NCI-H69 (cell line): ENCODE data around the gene PLEKHA5.
"Not testable (repeated sequence)": the region's sequence is repeated elsewhere in the genome, so short reads cannot be mapped to it uniquely, and the experiment has no call there.

Source experiments
- DNase-seq: peaks from one replicate; lab custom pipeline; 2025; lab: John Stamatoyannopoulos, UW

The PLEKHA5 gene

DNA sequence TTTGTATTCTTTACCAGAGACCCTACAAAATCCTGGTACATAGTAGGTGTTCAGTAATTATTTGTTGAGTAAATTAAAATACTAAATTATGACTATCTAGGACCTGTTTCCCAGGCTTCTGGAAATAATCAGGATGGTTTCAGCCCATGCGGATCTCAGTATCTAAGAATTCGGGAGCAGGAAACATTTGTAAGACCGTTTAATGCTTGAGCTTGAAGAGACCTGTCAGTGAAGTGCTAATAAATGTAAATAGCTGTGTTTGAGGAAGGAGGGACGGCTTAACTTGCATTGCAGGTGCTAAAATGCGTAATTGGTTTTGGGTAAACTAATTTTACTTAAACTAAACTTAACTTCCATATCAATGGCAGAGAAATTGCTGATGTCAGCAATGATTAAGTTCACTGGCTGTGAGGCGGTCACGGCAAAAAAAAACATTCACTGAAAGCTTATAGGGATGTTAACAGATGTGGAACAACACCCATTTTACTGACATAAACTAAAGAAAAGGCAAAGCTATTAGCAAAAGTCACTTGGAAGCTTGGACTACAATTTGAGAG lies 281.2 kb downstream of the PLEKHA5 start:
- no peak for DNase-seq

DNA sequence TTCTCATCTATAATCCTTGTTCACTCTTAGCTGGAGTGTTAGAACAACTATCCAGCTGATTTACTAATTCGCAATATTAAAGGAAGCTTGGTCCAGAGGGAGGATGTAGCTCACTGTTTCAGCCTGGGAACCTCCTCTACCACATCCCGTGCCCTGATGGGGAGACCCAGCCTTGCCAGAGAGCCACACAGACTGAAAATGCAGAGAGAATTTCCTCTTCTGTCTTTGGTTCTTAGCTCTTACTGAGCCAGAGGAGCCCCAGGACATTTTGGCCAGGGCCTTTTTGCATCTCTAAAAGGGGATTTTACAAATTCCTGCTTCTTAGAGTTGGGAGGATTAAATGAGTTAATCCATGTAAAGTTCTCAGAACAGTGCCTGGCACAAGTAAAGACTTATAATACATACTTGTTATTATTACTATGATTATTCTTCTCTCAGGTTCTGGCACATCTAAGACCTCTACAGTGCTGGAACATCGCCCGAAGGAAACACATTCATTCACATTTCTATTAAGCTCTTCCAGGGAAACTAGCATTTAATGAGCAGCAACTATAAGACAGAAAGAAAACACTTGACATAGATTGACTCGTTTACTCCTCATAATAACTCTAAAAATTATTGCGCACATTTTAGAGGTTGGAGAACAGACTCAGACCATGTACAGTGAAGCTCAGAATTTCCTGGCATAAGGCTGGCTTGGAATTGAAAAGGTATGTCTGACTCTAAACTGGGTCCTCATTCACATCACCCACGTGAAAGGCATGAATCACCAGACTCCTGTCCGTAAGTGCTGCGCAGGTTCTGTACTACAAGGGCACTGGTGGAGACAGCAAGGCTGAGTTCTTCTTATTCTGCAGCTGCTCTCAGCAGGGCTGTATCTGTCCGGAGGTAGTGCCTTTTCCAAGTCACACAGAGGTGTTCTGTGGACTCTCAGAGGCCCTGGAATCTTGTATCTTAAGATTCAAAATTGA lies 282.0 kb downstream of the PLEKHA5 start:
- no peak for DNase-seq

DNA sequence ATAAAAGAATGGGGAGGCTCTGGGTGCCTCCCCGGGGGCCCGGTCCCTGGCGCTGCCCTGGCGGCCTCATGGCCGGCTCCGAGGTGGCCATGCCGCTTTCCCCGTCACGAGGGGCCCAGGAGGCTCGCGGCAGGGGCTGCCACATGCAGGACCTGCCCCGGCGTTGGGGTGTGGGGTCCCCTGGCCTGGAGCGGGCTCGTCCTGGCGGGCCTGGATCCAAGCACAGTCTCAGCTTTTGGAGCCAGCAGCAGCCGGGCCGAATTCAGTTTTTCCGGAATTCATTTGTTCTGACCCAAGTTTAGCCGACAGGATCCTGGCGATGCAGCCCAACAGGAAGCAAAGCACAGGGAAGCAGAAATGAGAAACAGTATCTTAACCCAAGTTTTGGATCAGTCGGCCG lies 283.3 kb downstream of the PLEKHA5 start:
- no peak for DNase-seq

DNA sequence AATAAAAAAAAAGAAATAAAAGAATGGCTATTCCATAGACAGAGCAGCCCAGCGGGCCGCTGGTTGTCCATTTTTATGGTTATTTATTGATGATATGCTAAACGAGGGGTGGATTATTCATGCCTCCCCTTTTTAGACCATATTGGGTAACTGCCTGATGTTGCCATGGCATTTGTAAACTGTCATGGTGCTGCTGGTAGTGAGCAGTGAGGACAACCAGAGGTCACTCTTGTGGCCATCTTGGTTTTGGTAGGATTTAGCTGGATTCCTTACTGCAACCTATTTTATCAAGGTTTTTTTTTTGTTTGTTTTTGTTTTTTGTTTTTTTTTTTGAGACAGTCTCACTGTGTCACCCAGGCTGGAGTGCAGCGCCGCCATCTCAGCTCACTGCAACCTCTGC lies 284.0 kb downstream of the PLEKHA5 start:
- not testable (repeated sequence) for DNase-seq

DNA sequence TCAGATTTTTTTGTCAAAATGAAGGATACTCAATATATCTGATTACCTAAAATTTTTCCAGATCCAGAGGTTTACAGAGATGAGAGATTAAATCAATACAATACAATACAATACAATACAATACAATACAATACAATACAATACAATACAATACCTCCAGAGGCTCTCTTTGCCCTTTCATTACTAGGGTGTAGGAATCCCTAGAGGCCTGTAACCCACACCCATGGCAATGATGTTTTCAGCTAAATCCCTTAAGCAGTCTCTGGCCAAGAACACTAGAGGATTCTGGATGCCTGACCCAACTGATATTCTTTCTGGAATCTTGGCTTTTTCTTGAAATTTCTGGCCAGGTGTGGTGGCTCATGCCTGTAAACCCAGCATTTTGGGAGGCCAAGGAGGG lies 286.0 kb downstream of the PLEKHA5 start:
- no peak for DNase-seq

DNA sequence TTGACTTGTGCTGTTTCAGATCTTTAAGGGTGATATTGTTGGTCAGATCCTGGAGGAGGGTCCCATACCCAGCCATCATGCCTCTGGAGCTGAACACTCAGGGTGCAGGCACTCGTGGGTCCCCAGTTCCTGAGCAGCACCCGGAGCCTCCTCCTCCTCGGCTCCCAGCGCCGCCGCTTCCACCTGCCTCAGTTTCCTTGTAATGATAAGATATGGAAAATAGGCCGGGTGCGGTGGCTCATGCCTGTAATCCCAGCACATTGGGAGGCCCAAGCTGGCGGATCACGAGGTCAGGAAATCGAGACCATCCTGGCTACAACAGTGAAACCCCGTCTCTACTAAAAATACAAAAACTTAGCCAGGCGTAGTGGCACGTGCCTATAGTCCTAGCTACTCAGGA lies 289.6 kb downstream of the PLEKHA5 start:
- DNase-seq = no peak

DNA sequence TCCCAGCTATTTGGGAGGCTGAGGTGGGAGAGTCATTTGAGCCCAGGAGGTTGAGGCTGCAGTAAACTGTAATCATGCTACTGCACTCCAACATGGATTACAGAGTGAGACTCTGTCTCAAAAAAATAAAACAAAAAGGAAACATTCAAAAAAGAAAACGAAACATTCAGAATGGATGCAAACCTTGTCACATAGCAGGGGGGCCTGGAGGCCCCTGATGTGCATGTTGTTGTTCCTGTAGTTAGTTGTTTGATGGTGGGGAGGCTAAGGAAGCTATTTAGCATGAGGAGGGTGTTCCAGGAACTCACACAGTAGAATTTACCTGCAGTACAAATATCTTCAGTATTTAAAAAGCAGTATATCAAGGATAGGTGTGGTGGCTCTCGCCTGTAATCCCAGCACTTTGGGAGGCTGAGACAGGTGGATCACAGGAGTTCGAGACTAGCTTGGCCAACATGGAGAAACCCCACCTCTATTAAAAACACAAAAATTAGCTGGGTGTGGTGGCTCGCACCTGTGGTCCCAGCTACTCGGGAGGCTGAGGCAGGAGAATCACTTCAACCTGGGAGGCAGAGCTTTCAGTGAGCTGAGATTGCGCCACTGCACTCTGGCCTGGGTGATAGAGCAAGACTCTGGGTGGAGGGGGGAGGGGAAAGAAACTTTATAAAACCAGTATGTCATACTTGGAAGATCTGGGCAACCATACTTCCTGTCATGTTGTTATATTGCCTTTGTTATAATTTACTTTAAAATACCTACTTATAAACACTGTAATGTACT lies 292.2 kb downstream of the PLEKHA5 start:
- DNase-seq = no peak

DNA sequence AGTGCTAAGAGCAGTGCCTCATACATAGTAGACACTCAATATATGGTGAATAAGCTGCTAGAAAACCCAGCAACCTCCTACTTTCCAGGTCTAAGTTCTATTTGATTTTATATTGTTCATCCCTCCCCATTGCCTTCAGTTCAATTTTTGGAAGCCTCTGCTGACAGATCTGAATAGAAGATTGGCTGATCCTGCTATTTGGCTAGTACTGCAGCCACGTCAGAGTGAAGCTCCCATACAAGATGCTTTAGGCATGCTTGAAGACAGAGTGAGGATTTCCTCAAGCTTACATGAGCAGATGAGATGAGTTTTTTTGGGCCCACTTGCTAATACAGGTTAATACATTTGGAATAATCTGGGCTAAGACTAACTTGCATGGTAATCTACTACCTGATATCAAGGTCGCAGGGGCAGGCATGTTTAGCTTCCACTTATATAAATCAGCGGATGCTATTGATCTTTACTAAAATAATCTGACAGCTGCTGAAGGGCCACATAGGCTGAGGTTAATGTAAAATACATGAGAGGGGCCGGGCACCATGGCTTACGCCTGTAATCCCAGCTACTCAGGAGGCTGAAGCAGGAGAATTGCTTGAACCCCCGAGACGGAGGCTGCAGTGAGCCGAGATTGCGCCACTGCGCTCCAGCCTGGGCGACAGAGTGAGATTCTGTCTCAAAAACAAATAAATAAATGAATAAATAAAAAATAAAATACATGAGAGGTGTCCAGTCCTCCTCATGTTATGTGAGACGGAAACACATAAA lies 293.8 kb downstream of the PLEKHA5 start:
- no peak for DNase-seq
